Astrocyte of the cerebellum (primary cell): ENCODE data around the gene PAPPA.

Experiments used
- DNase-seq: peaks from one replicate; pipeline ENCODE4 v3.0.0-alpha.2; 2011; ENCODE audit warnings: low read depth
- H3K4me3 ChIP-seq: 2 replicates; pipeline ENCODE4 v1.5.1; 2011; ENCODE audit warnings: mild to moderate bottlenecking, low read depth, low read length, moderate library complexity
- in situ Hi-C: cut with HindIII; loops from 2 replicates; pipeline ENCODE4 v1.10.0; 2017; ENCODE audit warnings: low sequenced_read_pairs
- TF ChIP-seq, protein P1 (sequence below): IDR thresholded peaks from 2 replicates; pipeline ENCODE4 v1.5.1; 2012; ENCODE audit warnings: low read length, low read depth, moderate library complexity, mild to moderate bottlenecking; ENCODE audit errors: missing control alignments

PAPPA gene

DNA sequence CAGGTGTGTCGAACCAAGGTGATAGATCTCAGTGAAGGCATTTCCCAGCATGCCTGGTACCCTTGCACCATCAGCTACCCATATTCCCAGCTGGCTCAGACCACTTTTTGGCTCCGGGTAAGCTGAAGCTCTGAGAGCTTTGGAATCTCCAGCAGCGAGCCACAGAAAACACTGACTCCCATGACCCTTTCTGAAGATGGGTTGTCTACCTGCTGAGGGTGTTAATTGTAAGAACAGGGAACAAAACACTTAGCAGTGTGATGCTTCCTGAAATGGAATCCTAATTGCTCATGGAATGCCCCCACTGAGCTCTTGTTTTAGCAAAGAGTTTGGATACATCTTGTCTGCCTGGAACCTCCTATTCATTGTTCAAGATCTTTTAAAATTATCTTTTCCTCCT is 177.7 kb downstream of the PAPPA start:
- TF ChIP-seq, protein P1, sequence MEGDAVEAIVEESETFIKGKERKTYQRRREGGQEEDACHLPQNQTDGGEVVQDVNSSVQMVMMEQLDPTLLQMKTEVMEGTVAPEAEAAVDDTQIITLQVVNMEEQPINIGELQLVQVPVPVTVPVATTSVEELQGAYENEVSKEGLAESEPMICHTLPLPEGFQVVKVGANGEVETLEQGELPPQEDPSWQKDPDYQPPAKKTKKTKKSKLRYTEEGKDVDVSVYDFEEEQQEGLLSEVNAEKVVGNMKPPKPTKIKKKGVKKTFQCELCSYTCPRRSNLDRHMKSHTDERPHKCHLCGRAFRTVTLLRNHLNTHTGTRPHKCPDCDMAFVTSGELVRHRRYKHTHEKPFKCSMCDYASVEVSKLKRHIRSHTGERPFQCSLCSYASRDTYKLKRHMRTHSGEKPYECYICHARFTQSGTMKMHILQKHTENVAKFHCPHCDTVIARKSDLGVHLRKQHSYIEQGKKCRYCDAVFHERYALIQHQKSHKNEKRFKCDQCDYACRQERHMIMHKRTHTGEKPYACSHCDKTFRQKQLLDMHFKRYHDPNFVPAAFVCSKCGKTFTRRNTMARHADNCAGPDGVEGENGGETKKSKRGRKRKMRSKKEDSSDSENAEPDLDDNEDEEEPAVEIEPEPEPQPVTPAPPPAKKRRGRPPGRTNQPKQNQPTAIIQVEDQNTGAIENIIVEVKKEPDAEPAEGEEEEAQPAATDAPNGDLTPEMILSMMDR = no peak
- no peak overlapping the region for H3K4me3 ChIP-seq
- in situ Hi-C loops = no loop called here
- DNase-seq = no peak

DNA sequence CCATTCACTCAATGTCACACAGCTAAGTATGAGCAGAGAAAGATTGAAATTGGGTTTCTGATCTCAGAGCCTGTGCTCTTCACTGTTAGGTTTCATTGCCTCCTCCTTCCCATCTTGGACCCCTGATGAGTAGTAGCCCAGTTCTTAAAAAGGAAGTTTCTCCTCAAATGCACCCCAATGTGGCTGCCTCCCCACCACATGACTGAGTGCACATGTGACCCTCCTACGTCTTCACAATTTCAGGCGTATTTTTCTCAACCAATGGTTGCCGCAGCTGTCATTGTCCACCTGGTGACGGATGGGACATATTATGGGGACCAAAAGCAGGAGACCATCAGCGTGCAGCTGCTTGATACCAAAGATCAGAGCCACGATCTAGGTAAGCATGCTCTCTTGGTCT is 178.5 kb downstream of the PAPPA start:
- no peak for DNase-seq
- TF ChIP-seq, protein P1 = no peak
- no peak overlapping the region for H3K4me3 ChIP-seq
- in situ Hi-C loops = no loop called here

GRCh38 chr9:116333254-116333653 is 179.7 kb downstream of the PAPPA start:
- TF ChIP-seq, protein P1 = no peak
- in situ Hi-C loops = no loop called here
- H3K4me3 ChIP-seq = no peak overlapping the region
- no peak for DNase-seq

- TF ChIP-seq, protein P1 = no peak
- no peak overlapping the region for H3K4me3 ChIP-seq
- DNase-seq = no peak
- in situ Hi-C loops = no loop called here
Measured at GRCh38 chr9:116334546-116335150, 181.1 kb downstream of the PAPPA start.

DNA sequence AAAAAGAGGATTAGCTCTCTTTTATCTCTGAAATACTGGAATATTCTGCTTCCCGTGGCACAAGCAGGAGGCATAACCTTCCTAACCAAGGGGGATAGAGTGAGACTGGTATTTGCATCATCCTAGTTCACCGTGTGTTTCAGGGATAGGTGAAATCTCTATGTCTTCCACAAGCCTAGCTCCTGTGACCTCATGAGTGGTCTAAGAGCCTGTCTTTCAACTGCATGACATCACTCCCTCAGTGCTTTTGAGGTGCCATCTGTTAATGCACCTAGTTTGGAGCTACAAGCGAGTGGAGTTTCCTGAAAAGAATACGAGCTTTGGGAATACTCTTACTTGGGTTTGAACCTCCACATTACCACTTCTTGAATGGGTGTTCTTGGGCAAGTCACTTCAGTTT is 181.8 kb downstream of the PAPPA start:
- TF ChIP-seq, protein P1 = no peak
- H3K4me3 ChIP-seq = no peak overlapping the region
- DNase-seq = no peak
- in situ Hi-C loops = no loop called here

GRCh38 chr9:116336133-116336862 is 182.7 kb downstream of the PAPPA start:
- in situ Hi-C loops = no loop called here
- no peak for DNase-seq
- TF ChIP-seq, protein P1 = no peak
- no peak overlapping the region for H3K4me3 ChIP-seq
